ENCODE measurements around the gene RRP7A. TPM values are rescaled to one million over a fixed set of nuclear protein-coding genes. Genes with fewer than 3 reads are reported as not detected.
"Not testable (repeated sequence)": the region's sequence is repeated elsewhere in the genome, so short reads cannot be mapped to it uniquely, and the experiment has no call there.

The RRP7A gene
- total RNA-seq, 4 donors from 2014 or later: 19.1 to 35.1 (median 26.1) TPM

DNA sequence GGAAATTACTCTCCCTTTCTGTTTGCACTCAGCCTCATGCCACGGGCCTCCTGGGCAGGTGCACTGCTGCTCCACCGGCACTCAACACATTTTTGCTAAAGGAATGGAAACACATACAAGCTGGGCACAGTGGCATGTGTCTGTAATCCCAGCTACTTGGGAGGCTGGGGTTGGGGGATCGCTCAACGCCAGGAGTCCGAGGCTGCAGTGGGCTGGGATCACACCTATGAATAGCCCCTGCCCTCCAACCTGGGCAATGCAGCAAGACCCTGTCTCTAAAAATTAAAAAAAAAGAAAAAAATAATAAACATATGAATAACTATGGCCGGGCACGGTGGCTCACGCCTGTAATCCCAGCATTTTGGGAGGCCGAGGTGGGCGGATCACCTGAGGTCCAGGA is 30.6 kb downstream of the RRP7A start:
- 92 to 96% methylated on average over 6 to 8 of the region's 10 CpGs for WGBS, 2 donors

DNA sequence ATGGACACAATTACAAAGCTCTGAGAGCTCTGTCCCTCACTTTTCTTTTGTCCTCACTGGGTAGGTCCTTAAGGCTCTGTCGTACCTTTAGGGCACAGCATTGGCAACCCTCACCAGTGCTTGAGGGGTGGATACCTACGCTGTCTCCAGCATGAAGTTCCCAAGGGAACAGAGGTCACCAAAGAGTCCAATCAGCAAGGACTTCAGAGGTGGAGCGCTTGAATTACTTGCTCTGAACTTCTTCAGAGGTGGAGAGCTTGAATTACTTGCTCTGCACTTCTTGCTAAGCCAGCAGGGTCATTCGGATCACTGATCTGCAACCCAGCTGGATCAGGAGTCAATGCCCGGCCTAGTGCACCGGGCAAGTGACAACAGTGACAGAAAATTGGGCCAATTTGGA is 35.1 kb downstream of the RRP7A start:
- Histone ChIP-seq H3K36me3 (no peaks in the 10 kb centered on the region), H3K9me3 (no peaks in the 10 kb centered on the region), H3K4me3 (no peak overlapping the region), H3K4me1 (peaks cover 0 to 4% (median 0%) of the 10 kb centered on the region in 3 donors), H3K27ac (no peak overlapping the region), H3K27me3 (peaks cover 0 to 14% (median 0%) of the 10 kb centered on the region in 4 donors)
- TF ChIP-seq, protein P1, sequence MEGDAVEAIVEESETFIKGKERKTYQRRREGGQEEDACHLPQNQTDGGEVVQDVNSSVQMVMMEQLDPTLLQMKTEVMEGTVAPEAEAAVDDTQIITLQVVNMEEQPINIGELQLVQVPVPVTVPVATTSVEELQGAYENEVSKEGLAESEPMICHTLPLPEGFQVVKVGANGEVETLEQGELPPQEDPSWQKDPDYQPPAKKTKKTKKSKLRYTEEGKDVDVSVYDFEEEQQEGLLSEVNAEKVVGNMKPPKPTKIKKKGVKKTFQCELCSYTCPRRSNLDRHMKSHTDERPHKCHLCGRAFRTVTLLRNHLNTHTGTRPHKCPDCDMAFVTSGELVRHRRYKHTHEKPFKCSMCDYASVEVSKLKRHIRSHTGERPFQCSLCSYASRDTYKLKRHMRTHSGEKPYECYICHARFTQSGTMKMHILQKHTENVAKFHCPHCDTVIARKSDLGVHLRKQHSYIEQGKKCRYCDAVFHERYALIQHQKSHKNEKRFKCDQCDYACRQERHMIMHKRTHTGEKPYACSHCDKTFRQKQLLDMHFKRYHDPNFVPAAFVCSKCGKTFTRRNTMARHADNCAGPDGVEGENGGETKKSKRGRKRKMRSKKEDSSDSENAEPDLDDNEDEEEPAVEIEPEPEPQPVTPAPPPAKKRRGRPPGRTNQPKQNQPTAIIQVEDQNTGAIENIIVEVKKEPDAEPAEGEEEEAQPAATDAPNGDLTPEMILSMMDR (IDR thresholded peaks at IDR 0.05): no peak
- TF ChIP-seq POLR2A (IDR thresholded peaks at IDR 0.05): no peak
- no peak for DNase-seq
- intact Hi-C loops (cut with DNase I): no loop called here
- 74 to 75% methylated on average over 5 to 6 of the region's 6 CpGs for WGBS, 2 donors

More for the DNA sequence above, 30.6 kb downstream of the RRP7A start:
- Histone ChIP-seq H3K36me3 (no peaks in the 10 kb centered on the region), H3K27ac (no peak overlapping the region), H3K4me3 (no peak overlapping the region), H3K9me3 (no peaks in the 10 kb centered on the region), H3K27me3 (peaks cover 0 to 6% (median 0%) of the 10 kb centered on the region in 4 donors), H3K4me1 (peaks cover 0 to 7% (median 0%) of the 10 kb centered on the region in 3 donors)
- TF ChIP-seq POLR2A (IDR thresholded peaks at IDR 0.05): no peak
- TF ChIP-seq, protein P1 (IDR thresholded peaks at IDR 0.05): no peak
- intact Hi-C loops (cut with DNase I): no loop called here
- no peak for DNase-seq

DNA sequence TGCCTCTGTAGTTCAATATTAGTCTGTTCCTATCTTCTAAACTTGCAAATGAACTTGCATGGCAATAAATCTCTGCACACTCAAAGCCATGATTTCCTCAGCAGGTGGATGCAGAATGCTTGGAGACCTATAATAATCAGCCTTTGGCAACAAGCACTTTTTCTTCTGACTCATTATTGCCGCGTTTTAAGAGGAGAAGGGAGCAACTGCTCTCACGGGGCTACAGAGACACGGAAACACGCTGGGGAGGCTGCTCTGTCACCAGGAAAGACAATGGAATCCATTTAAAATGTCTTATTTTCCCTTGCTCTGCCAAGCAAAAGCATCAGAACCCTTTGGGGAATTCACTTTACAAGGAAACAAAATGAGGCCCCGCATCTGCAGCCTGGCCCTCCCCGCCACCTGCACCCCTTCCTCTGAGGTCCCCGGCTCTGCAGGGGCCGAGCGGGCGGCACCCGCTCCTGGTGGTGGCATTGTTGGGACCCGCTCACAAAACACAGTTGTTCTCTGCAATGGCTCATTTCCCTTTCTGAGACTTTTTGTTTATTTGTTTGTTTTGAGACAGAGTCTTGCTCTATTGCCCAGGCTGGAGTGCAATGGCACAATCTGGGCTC is 35.9 kb downstream of the RRP7A start:
- H3K27ac ChIP-seq; H3K9me3 ChIP-seq; DNase-seq; H3K36me3 ChIP-seq; intact Hi-C loops (cut with DNase I); H3K4me1 ChIP-seq; H3K4me3 ChIP-seq: not testable (repeated sequence)
- no CpG with 5 or more reads among the region's 13 CpGs for WGBS, 2 donors
- H3K27me3 ChIP-seq: peaks cover 0 to 14% (median 0%) of the 10 kb centered on the region in 4 donors

DNA sequence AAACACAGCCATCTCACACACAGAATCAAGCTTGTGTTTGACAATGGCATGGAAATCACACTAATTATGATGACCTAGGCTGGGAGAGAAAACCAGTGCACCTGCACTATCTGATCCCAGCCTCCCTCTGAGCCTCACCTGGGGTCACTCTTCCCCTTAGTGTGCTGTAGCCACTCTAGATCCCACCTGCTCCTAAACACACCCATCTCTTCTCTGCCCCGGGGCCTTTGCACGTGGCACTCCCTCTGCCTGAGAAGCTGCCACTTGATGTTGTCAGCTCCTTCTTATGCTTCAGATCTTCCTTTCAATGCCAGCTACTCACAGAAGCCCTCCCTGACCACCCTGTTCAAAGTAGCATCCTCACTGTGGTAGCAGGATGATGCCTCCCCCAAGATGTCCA is 44.5 kb downstream of the RRP7A start:
- intact Hi-C loops (cut with DNase I): no loop called here
- no peaks in the 10 kb centered on the region for H3K9me3 ChIP-seq
- H3K4me3 ChIP-seq: no peak overlapping the region
- TF ChIP-seq POLR2A (IDR thresholded peaks at IDR 0.05): no peak
- TF ChIP-seq, protein P1 (IDR thresholded peaks at IDR 0.05): no peak
- no peak for DNase-seq
- no peak overlapping the region for H3K27ac ChIP-seq
- WGBS, 2 donors: 68 to 74% methylated on average over 2 of the region's 2 CpGs
- H3K4me1 ChIP-seq: no peaks in the 10 kb centered on the region
- H3K27me3 ChIP-seq: no peaks in the 10 kb centered on the region
- H3K36me3 ChIP-seq: no peaks in the 10 kb centered on the region

DNA sequence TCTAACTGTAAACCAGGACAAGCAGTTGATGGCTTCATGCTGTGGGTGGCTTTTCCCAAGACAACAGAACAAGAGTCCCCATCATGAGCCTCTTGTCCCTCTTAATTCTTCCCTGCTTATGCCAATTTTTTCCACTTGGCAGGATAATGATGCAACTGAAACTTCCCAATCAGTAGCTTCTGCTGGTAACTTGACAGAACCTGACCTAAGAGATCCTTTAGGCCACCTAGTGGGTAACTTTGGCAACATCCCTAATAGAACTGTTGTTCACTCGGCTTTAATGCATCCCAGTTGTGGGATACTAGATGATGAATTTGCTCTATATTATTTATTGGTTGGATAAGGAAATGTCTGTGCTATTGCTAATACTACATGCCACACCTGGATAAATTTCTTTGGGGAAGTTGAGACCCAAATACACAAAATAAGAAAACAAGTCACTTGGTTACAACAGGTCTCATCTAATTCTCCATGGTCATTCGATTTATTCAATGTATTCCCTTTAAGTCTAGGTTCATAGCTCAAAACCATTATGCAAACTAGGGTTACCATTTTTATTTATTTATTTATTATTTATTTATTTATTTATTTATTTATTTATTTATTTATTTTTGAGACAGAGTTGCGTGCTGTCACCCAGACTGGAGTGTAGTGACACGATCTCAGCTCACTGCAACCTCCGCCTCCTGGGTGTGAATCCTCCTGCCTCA is 46.0 kb downstream of the RRP7A start:
- no peaks in the 10 kb centered on the region for H3K4me1 ChIP-seq
- intact Hi-C loops (cut with DNase I): no loop called here
- H3K9me3 ChIP-seq: no peaks in the 10 kb centered on the region
- no peak overlapping the region for H3K4me3 ChIP-seq
- WGBS, 2 donors: 71 to 74% methylated on average over 5 of the region's 5 CpGs
- H3K27me3 ChIP-seq: no peaks in the 10 kb centered on the region
- H3K27ac ChIP-seq: no peak overlapping the region
- H3K36me3 ChIP-seq: no peaks in the 10 kb centered on the region
- no peak for TF ChIP-seq POLR2A (IDR thresholded peaks at IDR 0.05)
- TF ChIP-seq, protein P1 (IDR thresholded peaks at IDR 0.05): peak; percentile 28 to 78 (median 62)
- no peak for DNase-seq

Data from esophagus squamous epithelium (tissue), 5 donors.